Spleen (tissue), 7 donors: Measurements from ENCODE around the gene CTLA4.

Experiments used
- POLR2A ChIP-seq, 3 donors: fragments of 450-650 bp; IDR thresholded peaks; one replicate each; pipeline ENCODE4 v1.5.1; 2017; ENCODE audit warnings: antibody characterized with exemption in 3 of 3, mild to moderate bottlenecking in 1 of 3
- TF ChIP-seq, protein P1 (sequence below), 11 experiments: fragments of 200-600 bp in 7 of 11; fragments of 450-650 bp in 4 of 11; sonication (generic) in 4 of 11; IDR thresholded peaks in 8 of 11; conservative IDR thresholded peaks in 3 of 11; 1 replicate in 7 of 11; 2 replicates in 4 of 11; pipeline versions ENCODE4 v1.4.0 to v1.8.0; 2016 to 2021; ENCODE audit warnings: antibody characterized with exemption in 11 of 11, inconsistent platforms in 4 of 11, mild to moderate bottlenecking in 1 of 11
- donor health status: DM: no; HTN: no; CAD: no; lungs with moderate emphysema.
- donor health status: DM: no; HTN: no; CAD: no.
- donor health status: DM: no; HTN: no; CAD: no.

DNA sequence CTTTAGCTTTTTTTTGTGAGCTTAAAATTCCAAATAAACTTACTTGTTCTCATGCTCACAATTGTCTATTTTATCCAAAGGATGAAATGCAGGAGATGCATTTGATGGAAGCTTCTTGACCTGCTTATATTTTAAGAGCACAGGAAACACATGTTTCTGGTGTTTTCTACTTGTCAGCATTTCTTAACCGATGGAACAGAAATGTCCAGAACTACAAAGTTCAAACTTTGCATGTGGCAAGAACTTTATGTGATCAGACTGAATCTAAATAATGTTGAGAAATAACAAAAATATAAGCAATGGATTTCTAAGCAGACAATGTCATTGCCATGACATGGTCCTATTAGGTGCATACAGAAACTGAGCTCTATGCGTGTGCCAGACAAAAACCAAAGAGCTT lies 9.9 kb upstream of the CTLA4 start:
- TF ChIP-seq, protein P1, sequence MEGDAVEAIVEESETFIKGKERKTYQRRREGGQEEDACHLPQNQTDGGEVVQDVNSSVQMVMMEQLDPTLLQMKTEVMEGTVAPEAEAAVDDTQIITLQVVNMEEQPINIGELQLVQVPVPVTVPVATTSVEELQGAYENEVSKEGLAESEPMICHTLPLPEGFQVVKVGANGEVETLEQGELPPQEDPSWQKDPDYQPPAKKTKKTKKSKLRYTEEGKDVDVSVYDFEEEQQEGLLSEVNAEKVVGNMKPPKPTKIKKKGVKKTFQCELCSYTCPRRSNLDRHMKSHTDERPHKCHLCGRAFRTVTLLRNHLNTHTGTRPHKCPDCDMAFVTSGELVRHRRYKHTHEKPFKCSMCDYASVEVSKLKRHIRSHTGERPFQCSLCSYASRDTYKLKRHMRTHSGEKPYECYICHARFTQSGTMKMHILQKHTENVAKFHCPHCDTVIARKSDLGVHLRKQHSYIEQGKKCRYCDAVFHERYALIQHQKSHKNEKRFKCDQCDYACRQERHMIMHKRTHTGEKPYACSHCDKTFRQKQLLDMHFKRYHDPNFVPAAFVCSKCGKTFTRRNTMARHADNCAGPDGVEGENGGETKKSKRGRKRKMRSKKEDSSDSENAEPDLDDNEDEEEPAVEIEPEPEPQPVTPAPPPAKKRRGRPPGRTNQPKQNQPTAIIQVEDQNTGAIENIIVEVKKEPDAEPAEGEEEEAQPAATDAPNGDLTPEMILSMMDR (IDR thresholded peaks at IDR 0.05 in 8 of 11, conservative IDR thresholded peaks at IDR 0.05 in 3 of 11) = no peak
- no peak for TF ChIP-seq POLR2A (IDR thresholded peaks at IDR 0.05)
